ENCODE results near the gene SLCO3A1. TPM values are rescaled to one million over a fixed set of nuclear protein-coding genes. Genes with fewer than 3 reads are reported as not detected.

The SLCO3A1 gene
- total and polyA plus RNA-seq, 10 donors: 7.5 to 79.5 (median 40.7) TPM

DNA sequence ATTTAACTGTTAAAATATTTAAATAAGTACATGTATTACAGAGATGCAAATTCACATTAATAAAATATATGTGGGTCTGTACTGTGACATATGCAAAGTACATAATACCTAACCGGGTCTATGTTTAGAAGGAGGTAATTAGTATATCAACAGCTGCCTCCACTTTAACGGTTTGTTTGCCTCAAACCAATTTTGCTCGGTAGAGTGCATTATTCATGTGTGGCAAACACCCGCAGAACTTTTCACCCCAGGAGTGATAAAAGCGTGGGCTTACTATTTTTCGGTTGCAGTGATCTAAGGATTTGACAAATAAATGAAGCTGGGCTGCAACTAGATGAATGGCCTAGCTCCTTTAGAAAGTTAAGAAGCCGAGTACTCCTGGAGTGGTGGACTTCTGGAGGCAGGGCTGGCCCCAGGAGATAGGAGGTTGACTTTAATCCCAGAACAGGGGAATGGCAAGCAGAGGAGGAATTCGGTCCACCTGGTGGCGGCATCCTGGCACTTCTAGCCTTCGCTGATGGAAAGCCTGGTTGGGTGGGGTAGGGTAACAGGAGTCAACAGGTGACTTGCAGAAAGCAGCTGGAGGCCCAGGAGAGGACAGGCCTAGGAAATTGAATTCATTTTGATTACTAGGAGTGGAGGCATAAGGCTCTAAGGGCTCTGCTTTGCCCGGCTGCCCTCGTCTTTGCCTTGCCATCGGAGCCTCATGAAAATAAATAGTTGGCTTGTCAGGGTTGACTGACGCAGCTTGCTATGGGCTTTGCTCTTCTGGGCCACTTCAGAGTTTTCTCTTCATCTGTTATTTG is 2.4 kb downstream of the SLCO3A1 start:
- no peak for TF ChIP-seq POLR2AphosphoS5 (IDR thresholded peaks at IDR 0.05)
- TF ChIP-seq, protein P1, sequence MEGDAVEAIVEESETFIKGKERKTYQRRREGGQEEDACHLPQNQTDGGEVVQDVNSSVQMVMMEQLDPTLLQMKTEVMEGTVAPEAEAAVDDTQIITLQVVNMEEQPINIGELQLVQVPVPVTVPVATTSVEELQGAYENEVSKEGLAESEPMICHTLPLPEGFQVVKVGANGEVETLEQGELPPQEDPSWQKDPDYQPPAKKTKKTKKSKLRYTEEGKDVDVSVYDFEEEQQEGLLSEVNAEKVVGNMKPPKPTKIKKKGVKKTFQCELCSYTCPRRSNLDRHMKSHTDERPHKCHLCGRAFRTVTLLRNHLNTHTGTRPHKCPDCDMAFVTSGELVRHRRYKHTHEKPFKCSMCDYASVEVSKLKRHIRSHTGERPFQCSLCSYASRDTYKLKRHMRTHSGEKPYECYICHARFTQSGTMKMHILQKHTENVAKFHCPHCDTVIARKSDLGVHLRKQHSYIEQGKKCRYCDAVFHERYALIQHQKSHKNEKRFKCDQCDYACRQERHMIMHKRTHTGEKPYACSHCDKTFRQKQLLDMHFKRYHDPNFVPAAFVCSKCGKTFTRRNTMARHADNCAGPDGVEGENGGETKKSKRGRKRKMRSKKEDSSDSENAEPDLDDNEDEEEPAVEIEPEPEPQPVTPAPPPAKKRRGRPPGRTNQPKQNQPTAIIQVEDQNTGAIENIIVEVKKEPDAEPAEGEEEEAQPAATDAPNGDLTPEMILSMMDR (IDR thresholded peaks at IDR 0.05 in 8 of 11, conservative IDR thresholded peaks at IDR 0.05 in 3 of 11): no peak
- no peak for TF ChIP-seq POLR2A (IDR thresholded peaks at IDR 0.05)
- Histone ChIP-seq H3K27ac (peak overlapping the region in 6 of 8 donors; percentile 91 to 99 (median 95)), H3K36me3 (peaks cover 0 to 8% (median 0%) of the 10 kb centered on the region in 6 donors), H3K27me3 (replicated peaks in 1 of 7) (peaks cover 0 to 57% (median 0%) of the 10 kb centered on the region in 7 donors), H3K4me1 (peaks cover 29 to 93% (median 76%) of the 10 kb centered on the region in 6 donors), H3K9me3 (no peaks in the 10 kb centered on the region), H3K4me3 (peak overlapping the region; percentile 7 to 89 (median 60))
- intact Hi-C loops (cut with DNase I; ENCODE audit: low total_unique reads): no loop called here
- no peak for DNase-seq
- WGBS, 5 donors: 58 to 74% (median 70%) methylated on average over 14 of the region's 14 CpGs

- Histone ChIP-seq H3K9me3 (no peaks in the 10 kb centered on the region), H3K4me1 (peaks cover 26 to 94% (median 83%) of the 10 kb centered on the region in 6 donors), H3K4me3 (peak overlapping the region in 1 of 8 donors; percentile 89), H3K27me3 (replicated peaks in 1 of 7) (peaks cover 0 to 46% (median 0%) of the 10 kb centered on the region in 7 donors), H3K27ac (peak overlapping the region in 5 of 8 donors; percentile 43 to 99 (median 93)), H3K36me3 (peaks cover 0 to 8% (median 0%) of the 10 kb centered on the region in 6 donors)
- intact Hi-C loops (cut with DNase I; ENCODE audit: low total_unique reads): no loop called here
- no peak for DNase-seq
- 55 to 76% (median 59%) methylated on average over 3 of the region's 3 CpGs for WGBS, 5 donors
- TF ChIP-seq POLR2A (IDR thresholded peaks at IDR 0.05) (no peak), POLR2AphosphoS5 (IDR thresholded peaks at IDR 0.05) (no peak)
- TF ChIP-seq, protein P1 (IDR thresholded peaks at IDR 0.05 in 8 of 11, conservative IDR thresholded peaks at IDR 0.05 in 3 of 11): no peak
Measured at GRCh38 chr15:91857224-91857585, 3.7 kb downstream of the SLCO3A1 start.

- Histone ChIP-seq H3K27me3 (replicated peaks in 1 of 7) (peaks cover 0 to 41% (median 0%) of the 10 kb centered on the region in 7 donors), H3K9me3 (no peaks in the 10 kb centered on the region), H3K36me3 (peaks cover 0 to 8% (median 0%) of the 10 kb centered on the region in 6 donors), H3K4me1 (peaks cover 23 to 94% (median 80%) of the 10 kb centered on the region in 6 donors), H3K27ac (peak overlapping the region in 5 of 8 donors; percentile 43 to 99 (median 93)), H3K4me3 (peak overlapping the region in 1 of 8 donors; percentile 89)
- intact Hi-C loops (cut with DNase I; ENCODE audit: low total_unique reads): no loop called here
- 36 to 47% (median 42%) methylated on average over 2 of the region's 2 CpGs for WGBS, 5 donors
- no peak for TF ChIP-seq POLR2A (IDR thresholded peaks at IDR 0.05)
- TF ChIP-seq, protein P1 (IDR thresholded peaks at IDR 0.05 in 8 of 11, conservative IDR thresholded peaks at IDR 0.05 in 3 of 11): no peak
- no peak for TF ChIP-seq POLR2AphosphoS5 (IDR thresholded peaks at IDR 0.05)
- DNase-seq: no peak
Measured at GRCh38 chr15:91857772-91858171, 4.3 kb downstream of the SLCO3A1 start.

DNA sequence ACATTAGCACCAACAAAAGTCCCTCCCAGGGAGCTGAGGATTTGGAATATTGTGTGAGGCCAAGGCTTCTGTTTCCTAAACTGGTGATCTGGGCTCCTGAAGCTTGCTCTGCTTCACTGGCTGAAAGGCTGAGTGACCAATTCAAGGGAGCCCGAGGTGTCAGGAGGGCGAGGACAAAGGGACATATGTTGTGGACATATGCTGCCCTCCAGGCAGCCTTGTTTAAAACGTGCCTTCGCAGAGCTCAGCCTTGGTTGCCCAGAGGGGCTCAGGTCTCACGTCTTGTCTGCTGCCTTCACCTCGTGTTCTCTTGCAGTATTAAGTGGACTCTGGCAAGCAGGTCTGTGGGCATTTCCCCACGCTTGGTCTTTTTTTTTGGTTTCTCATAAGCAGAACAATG is 7.0 kb downstream of the SLCO3A1 start:
- Histone ChIP-seq H3K9me3 (no peaks in the 10 kb centered on the region), H3K36me3 (peaks cover 0 to 8% (median 0%) of the 10 kb centered on the region in 6 donors), H3K4me3 (peak overlapping the region in 1 of 8 donors; percentile 32), H3K27ac (peak overlapping the region in 6 of 8 donors; percentile 55 to 86 (median 72)), H3K27me3 (replicated peaks in 1 of 7) (peaks cover 0 to 21% (median 0%) of the 10 kb centered on the region in 7 donors), H3K4me1 (peaks cover 25 to 100% (median 85%) of the 10 kb centered on the region in 6 donors)
- TF ChIP-seq POLR2A (IDR thresholded peaks at IDR 0.05): no peak
- no peak for TF ChIP-seq POLR2AphosphoS5 (IDR thresholded peaks at IDR 0.05)
- TF ChIP-seq, protein P1 (IDR thresholded peaks at IDR 0.05 in 8 of 11, conservative IDR thresholded peaks at IDR 0.05 in 3 of 11): no peak
- intact Hi-C loops (cut with DNase I; ENCODE audit: low total_unique reads): no loop called here
- WGBS, 5 donors: 79 to 94% (median 93%) methylated on average over 7 of the region's 7 CpGs
- DNase-seq: no peak
